ENCODE data around the gene TMEM30A.

GRCh38 chr6:75206576-75207342, 77.8 kb downstream of the TMEM30A start:
- no peak for TF ChIP-seq ZBTB49 (tag by site-specific recombination; IDR thresholded peaks at IDR 0.05; ENCODE audit: low read depth)
- TF ChIP-seq KLF16 (tag by site-specific recombination; IDR thresholded peaks at IDR 0.05): no peak
- TF ChIP-seq CTCF (tag by site-specific recombination; IDR thresholded peaks at IDR 0.05): no peak
- no peak for TF ChIP-seq ZNF560 (tag by site-specific recombination; IDR thresholded peaks at IDR 0.05; ENCODE audit: borderline replicate concordance)
- TF ChIP-seq ZNF707 (tag by site-specific recombination; IDR thresholded peaks at IDR 0.05): no peak
- no peak for TF ChIP-seq RBAK (tag by site-specific recombination; IDR thresholded peaks at IDR 0.05)
- no peak for TF ChIP-seq ZNF280D (tag by site-specific recombination; IDR thresholded peaks at IDR 0.05)
- TF ChIP-seq ZNF629 (tag by site-specific recombination; IDR thresholded peaks at IDR 0.05): no peak
- no peak for TF ChIP-seq ZNF37A (tag by site-specific recombination; IDR thresholded peaks at IDR 0.05)
- no peak for TF ChIP-seq BCL11A (tag by site-specific recombination; IDR thresholded peaks at IDR 0.05; ENCODE audit: low read depth)
- TF ChIP-seq ZNF174 (tag by site-specific recombination; IDR thresholded peaks at IDR 0.05): no peak

Measured in HEK293 (cell line).